ENCODE data around the gene PTPRR. TPM values are rescaled to one million over a fixed set of nuclear protein-coding genes. Genes with fewer than 3 reads are reported as not detected.

Gene PTPRR
- total and polyA plus RNA-seq, 8 donors = 0.45 to 11.1 (median 3.9) TPM; not detected in 2

- WGBS, 5 donors = 64 to 71% (median 68%) methylated on average over 8 of the region's 8 CpGs
- Histone ChIP-seq H3K27ac (no peak overlapping the region), H3K9me3 (no peaks in the 10 kb centered on the region), H3K4me3 (no peak overlapping the region), H3K4me1 (no peaks in the 10 kb centered on the region), H3K27me3 (peaks cover 0 to 5% (median 0%) of the 10 kb centered on the region in 3 donors), H3K36me3 (no peaks in the 10 kb centered on the region)
- TF ChIP-seq POLR2AphosphoS5 (IDR thresholded peaks at IDR 0.05) = no peak
- TF ChIP-seq CTCF (IDR thresholded peaks at IDR 0.05) = no peak
- no peak for TF ChIP-seq EP300 (IDR thresholded peaks at IDR 0.05)
- TF ChIP-seq POLR2A (IDR thresholded peaks at IDR 0.05) = no peak
- intact Hi-C loops (cut with DNase I; ENCODE audit: low total_unique reads) = loop anchor here (5.0 to 10.0 kb wide), 2 partner anchors 113 to 285 kb away; no protein-coding TSS in a partner anchor
- no peak for DNase-seq
Observed at GRCh38 chr12:70732287-70732686, 188.3 kb downstream of the PTPRR start.

DNA sequence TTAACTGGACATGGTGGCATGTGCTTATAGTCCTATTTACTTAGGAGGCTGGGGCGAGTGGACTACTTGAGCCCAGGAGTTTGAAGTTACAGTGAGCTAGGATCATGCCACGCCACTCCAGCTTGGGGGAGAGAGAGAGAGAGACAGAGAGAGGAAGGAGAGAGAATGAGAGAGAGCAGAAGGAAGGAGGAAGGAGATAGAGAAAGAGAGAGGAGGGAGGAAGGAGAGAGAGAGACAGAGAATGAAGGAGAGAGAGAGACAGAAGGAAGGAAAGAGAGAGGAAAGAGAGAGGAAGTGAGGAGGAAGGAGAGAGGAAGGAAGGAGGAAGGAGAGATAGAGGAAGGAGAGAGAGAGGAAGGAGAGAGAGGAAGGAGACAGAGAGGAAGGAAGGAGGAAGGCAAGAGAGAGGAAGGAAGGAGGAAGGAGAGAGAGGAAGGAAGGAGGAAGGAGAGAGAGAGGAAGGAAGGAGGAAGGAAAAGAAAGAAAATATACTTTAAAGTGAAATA is 189.8 kb downstream of the PTPRR start:
- TF ChIP-seq CTCF (IDR thresholded peaks at IDR 0.05) (no peak), POLR2A (IDR thresholded peaks at IDR 0.05) (no peak), POLR2AphosphoS5 (IDR thresholded peaks at IDR 0.05) (no peak), EP300 (IDR thresholded peaks at IDR 0.05) (no peak)
- no peaks in the 10 kb centered on the region for H3K36me3 ChIP-seq
- DNase-seq = no peak
- H3K27ac ChIP-seq = no peak overlapping the region
- no peaks in the 10 kb centered on the region for H3K9me3 ChIP-seq
- intact Hi-C loops (cut with DNase I; ENCODE audit: low total_unique reads) = loop anchor here (5.0 to 10.0 kb wide), 2 partner anchors 114 to 287 kb away; no protein-coding TSS in a partner anchor
- no peak overlapping the region for H3K4me3 ChIP-seq
- 57 to 85% (median 78%) methylated on average over 2 of the region's 2 CpGs for WGBS, 5 donors
- H3K27me3 ChIP-seq = peaks cover 0 to 5% (median 0%) of the 10 kb centered on the region in 3 donors
- H3K4me1 ChIP-seq = no peaks in the 10 kb centered on the region

DNA sequence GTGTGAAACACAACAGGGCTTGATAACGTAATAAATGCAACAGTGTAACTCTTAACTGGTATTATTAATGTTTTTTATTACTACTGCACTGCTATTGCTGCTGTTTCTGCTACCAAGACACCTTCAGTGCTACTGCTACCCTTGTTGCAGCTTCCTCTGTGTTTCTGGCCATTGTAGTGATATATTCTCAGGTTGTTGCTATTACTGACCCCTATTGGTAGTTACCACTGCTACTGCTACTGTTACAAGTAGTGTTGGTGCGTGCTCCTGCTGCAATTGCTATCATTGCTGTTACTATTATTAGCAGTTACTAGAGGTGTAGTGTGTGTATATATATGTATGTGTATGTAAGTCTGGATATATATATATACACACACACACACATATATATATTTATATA is 196.1 kb downstream of the PTPRR start:
- DNase-seq = no peak
- Histone ChIP-seq H3K4me1 (peaks cover 0 to 8% (median 0%) of the 10 kb centered on the region in 4 donors), H3K36me3 (no peaks in the 10 kb centered on the region), H3K27me3 (peaks cover 0 to 3% (median 0%) of the 10 kb centered on the region in 3 donors), H3K9me3 (no peaks in the 10 kb centered on the region), H3K27ac (no peak overlapping the region), H3K4me3 (no peak overlapping the region)
- 76 to 88% (median 81%) methylated on average over 2 of the region's 2 CpGs for WGBS, 5 donors
- TF ChIP-seq POLR2A (IDR thresholded peaks at IDR 0.05) = no peak
- TF ChIP-seq POLR2AphosphoS5 (IDR thresholded peaks at IDR 0.05) = no peak
- no peak for TF ChIP-seq EP300 (IDR thresholded peaks at IDR 0.05)
- TF ChIP-seq CTCF (IDR thresholded peaks at IDR 0.05) = no peak
- intact Hi-C loops (cut with DNase I; ENCODE audit: low total_unique reads) = loop anchor here (5.0 kb wide), 1 partner anchor 132 kb away; no protein-coding TSS in a partner anchor

GRCh38 chr12:70722584-70723343 is 197.8 kb downstream of the PTPRR start:
- intact Hi-C loops (cut with DNase I; ENCODE audit: low total_unique reads) = loop anchor here (5.0 kb wide), 1 partner anchor 130 kb away; no protein-coding TSS in a partner anchor
- Histone ChIP-seq H3K4me1 (peaks cover 0 to 10% (median 0%) of the 10 kb centered on the region in 4 donors), H3K36me3 (no peaks in the 10 kb centered on the region), H3K9me3 (no peaks in the 10 kb centered on the region), H3K4me3 (no peak overlapping the region), H3K27me3 (peaks cover 0 to 8% (median 0%) of the 10 kb centered on the region in 3 donors), H3K27ac (peak overlapping the region in 4 of 5 donors; percentile 3 to 14 (median 10))
- peak in 1 of 2 donors; percentile 77 for DNase-seq
- TF ChIP-seq CTCF (IDR thresholded peaks at IDR 0.05) = no peak
- no peak for TF ChIP-seq POLR2A (IDR thresholded peaks at IDR 0.05)
- TF ChIP-seq EP300 (IDR thresholded peaks at IDR 0.05) = no peak
- no peak for TF ChIP-seq POLR2AphosphoS5 (IDR thresholded peaks at IDR 0.05)
- WGBS, 5 donors = 54 to 72% (median 61%) methylated on average over 6 of the region's 6 CpGs

All from stomach (tissue), 9 donors.